Nephron (organoid): ENCODE measurements around the gene LRP1.
A peak's percentile ranks its signal among the peaks of the same experiment; 100 is the strongest.

ENCODE experiments used
- H3K27ac Mint-ChIP-seq, 3 experiments: 2 replicates each; pipeline ENCODE4 v1.8.0; 2020; ENCODE audit warnings: mixed read lengths in 3 of 3, mild to moderate bottlenecking in 2 of 3, moderate library complexity in 1 of 3
- H3K27me3 Mint-ChIP-seq: 2 replicates; pipeline ENCODE4 v1.8.0; 2021; ENCODE audit warnings: low read depth, mild to moderate bottlenecking, moderate library complexity, mixed read lengths
- H3K36me3 Mint-ChIP-seq: 2 replicates; pipeline ENCODE4 v1.8.0; 2020; ENCODE audit warnings: low read depth, mixed read lengths
- H3K4me1 Mint-ChIP-seq: 2 replicates; pipeline ENCODE4 v1.8.0; 2020; ENCODE audit warnings: mixed read lengths
- H3K4me3 Mint-ChIP-seq, 3 experiments: 2 replicates each; pipeline ENCODE4 v1.8.0; 2020; ENCODE audit warnings: mild to moderate bottlenecking in 3 of 3, mixed read lengths in 3 of 3, moderate library complexity in 2 of 3
- H3K9me3 Mint-ChIP-seq: 2 replicates; pipeline ENCODE4 v1.8.0; 2020; ENCODE audit warnings: mixed read lengths
- TF ChIP-seq, protein P1 (sequence below), 3 experiments: fragments of 200-600 bp; sonication (generic); IDR thresholded peaks; one replicate each; pipeline ENCODE4 v1.5.0; 2021; ENCODE audit warnings: antibody characterized with exemption in 3 of 3; ENCODE audit not compliant: unreplicated experiment in 3 of 3

The LRP1 gene

DNA sequence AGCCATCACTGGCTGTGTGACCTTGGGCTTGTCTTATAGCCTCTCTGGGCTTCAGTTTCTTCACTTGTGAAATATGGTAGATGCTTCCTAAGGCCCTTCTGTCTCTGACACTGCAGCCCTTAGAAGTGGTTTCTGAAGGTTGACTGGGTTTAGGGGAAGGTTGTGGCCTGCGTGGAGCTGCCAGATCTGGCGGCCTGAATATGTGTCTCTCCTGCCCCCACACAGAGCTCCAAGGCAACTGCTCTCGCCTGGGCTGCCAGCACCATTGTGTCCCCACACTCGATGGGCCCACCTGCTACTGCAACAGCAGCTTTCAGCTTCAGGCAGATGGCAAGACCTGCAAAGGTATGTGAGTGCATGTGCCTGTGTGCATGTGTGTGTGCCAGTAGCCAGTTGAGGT lies 15.2 kb downstream of the LRP1 start:
- Mint-ChIP-seq H3K4me1 (peaks cover 83% of the 10 kb centered on the region), H3K9me3 (no peaks in the 10 kb centered on the region), H3K27me3 (no peaks in the 10 kb centered on the region), H3K27ac (peak overlapping the region; percentile 35 to 100 (median 98)), H3K36me3 (peaks cover 78% of the 10 kb centered on the region), H3K4me3 (no peak overlapping the region)
- TF ChIP-seq, protein P1, sequence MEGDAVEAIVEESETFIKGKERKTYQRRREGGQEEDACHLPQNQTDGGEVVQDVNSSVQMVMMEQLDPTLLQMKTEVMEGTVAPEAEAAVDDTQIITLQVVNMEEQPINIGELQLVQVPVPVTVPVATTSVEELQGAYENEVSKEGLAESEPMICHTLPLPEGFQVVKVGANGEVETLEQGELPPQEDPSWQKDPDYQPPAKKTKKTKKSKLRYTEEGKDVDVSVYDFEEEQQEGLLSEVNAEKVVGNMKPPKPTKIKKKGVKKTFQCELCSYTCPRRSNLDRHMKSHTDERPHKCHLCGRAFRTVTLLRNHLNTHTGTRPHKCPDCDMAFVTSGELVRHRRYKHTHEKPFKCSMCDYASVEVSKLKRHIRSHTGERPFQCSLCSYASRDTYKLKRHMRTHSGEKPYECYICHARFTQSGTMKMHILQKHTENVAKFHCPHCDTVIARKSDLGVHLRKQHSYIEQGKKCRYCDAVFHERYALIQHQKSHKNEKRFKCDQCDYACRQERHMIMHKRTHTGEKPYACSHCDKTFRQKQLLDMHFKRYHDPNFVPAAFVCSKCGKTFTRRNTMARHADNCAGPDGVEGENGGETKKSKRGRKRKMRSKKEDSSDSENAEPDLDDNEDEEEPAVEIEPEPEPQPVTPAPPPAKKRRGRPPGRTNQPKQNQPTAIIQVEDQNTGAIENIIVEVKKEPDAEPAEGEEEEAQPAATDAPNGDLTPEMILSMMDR (IDR thresholded peaks at IDR 0.05; ENCODE audit: unreplicated experiment in 3 of 3) = no peak

GRCh38 chr12:57145460-57146059 lies 17.3 kb downstream of the LRP1 start:
- peak overlapping the region; percentile 36 to 100 (median 99) for H3K27ac Mint-ChIP-seq
- TF ChIP-seq, protein P1 (IDR thresholded peaks at IDR 0.05; ENCODE audit: unreplicated experiment in 3 of 3) = no peak
- no peaks in the 10 kb centered on the region for H3K9me3 Mint-ChIP-seq
- H3K4me1 Mint-ChIP-seq = peaks cover 83% of the 10 kb centered on the region
- H3K36me3 Mint-ChIP-seq = peaks cover 73% of the 10 kb centered on the region
- H3K4me3 Mint-ChIP-seq = no peak overlapping the region
- H3K27me3 Mint-ChIP-seq = no peaks in the 10 kb centered on the region

DNA sequence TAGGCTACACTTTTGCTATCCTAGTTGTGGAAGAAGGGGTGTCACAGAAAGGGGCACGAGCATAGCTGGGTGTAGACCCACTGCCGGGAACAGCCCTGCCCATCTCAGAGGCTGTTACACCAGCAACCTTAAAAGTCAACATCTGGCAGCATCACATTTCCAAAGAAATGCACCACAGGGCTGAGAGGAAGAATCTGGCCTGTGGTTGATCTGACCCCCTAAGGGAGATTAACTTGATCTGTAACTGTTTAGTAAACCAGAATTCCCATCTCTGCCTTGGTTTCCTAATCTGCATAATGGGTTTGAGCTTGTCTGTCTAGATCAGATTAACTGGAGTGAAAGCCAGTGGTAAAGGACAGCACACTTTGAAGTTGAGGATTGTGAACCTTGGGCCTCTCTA lies 17.8 kb downstream of the LRP1 start:
- H3K36me3 Mint-ChIP-seq = peaks cover 71% of the 10 kb centered on the region
- peaks cover 88% of the 10 kb centered on the region for H3K4me1 Mint-ChIP-seq
- no peaks in the 10 kb centered on the region for H3K27me3 Mint-ChIP-seq
- H3K27ac Mint-ChIP-seq = peak overlapping the region; percentile 36 to 100 (median 99)
- no peak overlapping the region for H3K4me3 Mint-ChIP-seq
- H3K9me3 Mint-ChIP-seq = no peaks in the 10 kb centered on the region
- TF ChIP-seq, protein P1 (IDR thresholded peaks at IDR 0.05; ENCODE audit: unreplicated experiment in 3 of 3) = no peak

- Mint-ChIP-seq H3K4me3 (peak within 1 kb of the TSS in 2 of 3 experiments; percentile 51 to 60), H3K36me3 (peaks cover 67% of the 10 kb centered on the region), H3K27me3 (no peaks in the 10 kb centered on the region)
These were observed 19.0 kb downstream of the LRP1 start, which contains the start of gene LRP1-AS for GRCh38 chr12:57146961-57147944. TSS of gene LRP1-AS (minus strand) at chr12:57147619.

DNA sequence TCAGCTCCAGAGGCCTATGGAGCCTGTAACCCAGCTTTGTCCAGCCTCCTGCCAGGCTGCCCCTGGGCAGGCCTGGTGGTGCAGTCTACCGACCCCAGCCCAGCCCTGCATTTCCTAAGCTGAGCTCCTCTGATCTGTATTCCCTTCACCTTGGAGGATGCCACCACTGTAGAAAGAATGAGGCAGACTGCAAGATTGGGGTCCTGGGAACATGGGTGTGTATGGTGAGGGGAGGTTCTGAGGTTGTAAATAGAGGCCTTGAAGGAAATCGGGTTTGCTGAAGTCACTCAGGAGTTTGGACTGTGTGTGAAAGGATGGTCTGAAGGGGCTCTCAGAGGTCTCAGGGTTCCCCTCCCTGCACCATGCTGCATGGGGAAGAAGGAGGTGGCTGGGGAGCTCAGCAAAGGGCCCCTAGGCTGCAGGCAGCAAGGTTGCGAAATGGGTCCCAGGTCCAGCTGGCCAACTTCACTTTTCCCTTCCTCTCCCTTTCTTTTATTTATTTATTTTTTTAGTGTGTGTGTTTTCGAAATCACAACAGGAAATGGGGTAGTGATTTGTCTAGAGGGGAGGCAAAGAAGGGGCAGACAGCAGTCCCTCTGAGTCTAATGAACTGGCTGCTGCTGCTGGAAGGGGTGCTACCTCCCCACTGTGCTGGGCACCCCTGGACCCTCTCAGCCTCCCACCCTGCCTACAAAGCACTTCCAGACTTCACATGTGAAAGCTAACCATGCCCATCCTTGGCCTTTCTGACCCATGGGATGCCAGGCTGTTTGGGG lies 20.4 kb downstream of the LRP1 start:
- Mint-ChIP-seq H3K36me3 (peaks cover 68% of the 10 kb centered on the region), H3K4me3 (peak overlapping the region; percentile 55 to 82 (median 79)), H3K27ac (peak overlapping the region; percentile 98 to 100 (median 99)), H3K27me3 (no peaks in the 10 kb centered on the region), H3K9me3 (no peaks in the 10 kb centered on the region), H3K4me1 (peaks cover 91% of the 10 kb centered on the region)
- TF ChIP-seq, protein P1 (IDR thresholded peaks at IDR 0.05; ENCODE audit: unreplicated experiment in 3 of 3) = no peak

More at GRCh38 chr12:57146961-57147944, 19.0 kb downstream of the LRP1 start, which contains the start of gene LRP1-AS:
- Mint-ChIP-seq H3K4me1 (peaks cover 88% of the 10 kb centered on the region), H3K9me3 (no peaks in the 10 kb centered on the region), H3K27ac (peak within 1 kb of the TSS; percentile 98 to 100 (median 99))
- TF ChIP-seq, protein P1 (IDR thresholded peaks at IDR 0.05; ENCODE audit: unreplicated experiment in 3 of 3) = no peak
